ENCODE measurements around the gene CFAP410.

DNA sequence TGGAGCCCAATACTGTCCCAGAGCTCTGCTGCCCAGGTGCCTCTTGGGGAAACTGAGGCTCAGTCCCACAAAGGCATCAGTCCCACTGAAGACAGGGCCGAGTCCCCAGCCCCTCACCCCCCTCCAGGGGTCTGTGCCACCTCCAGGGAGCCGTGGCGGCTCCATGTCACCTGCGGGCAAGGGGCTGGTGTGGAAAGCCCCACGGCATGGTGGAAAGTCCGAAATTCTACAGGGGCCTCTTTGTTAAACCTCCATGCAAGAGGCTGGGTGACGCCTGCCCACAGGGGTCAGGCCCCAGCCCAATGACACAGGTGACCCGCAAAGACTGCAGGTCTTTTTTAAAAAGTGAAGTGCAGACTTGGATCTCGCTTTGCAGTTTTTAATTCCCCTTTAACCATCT lies 56.8 kb downstream of the CFAP410 start:
- TF ChIP-seq, protein P1, sequence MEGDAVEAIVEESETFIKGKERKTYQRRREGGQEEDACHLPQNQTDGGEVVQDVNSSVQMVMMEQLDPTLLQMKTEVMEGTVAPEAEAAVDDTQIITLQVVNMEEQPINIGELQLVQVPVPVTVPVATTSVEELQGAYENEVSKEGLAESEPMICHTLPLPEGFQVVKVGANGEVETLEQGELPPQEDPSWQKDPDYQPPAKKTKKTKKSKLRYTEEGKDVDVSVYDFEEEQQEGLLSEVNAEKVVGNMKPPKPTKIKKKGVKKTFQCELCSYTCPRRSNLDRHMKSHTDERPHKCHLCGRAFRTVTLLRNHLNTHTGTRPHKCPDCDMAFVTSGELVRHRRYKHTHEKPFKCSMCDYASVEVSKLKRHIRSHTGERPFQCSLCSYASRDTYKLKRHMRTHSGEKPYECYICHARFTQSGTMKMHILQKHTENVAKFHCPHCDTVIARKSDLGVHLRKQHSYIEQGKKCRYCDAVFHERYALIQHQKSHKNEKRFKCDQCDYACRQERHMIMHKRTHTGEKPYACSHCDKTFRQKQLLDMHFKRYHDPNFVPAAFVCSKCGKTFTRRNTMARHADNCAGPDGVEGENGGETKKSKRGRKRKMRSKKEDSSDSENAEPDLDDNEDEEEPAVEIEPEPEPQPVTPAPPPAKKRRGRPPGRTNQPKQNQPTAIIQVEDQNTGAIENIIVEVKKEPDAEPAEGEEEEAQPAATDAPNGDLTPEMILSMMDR (IDR thresholded peaks at IDR 0.05; ENCODE audit: low read depth, low read length, poor library complexity, severe bottlenecking) = no peak
- no peak for TF ChIP-seq EZH2phosphoT487 (IDR thresholded peaks at IDR 0.05; ENCODE audit: borderline replicate concordance, low read length)
